GM21381 (cell line): ENCODE results near the gene POLH.

Experiments
- ATAC-seq: cut with Tn5 transposase; IDR thresholded peaks from one replicate; pipeline ENCODE4 v1.9.1; 2021; ENCODE audit warnings: mild to moderate bottlenecking, moderate library complexity; ENCODE audit not compliant: unreplicated experiment

Gene POLH

GRCh38 chr6:43604174-43604573 is 28.2 kb downstream of the POLH start:
- ATAC-seq, result no peak

- ATAC-seq, result no peak
Measured at GRCh38 chr6:43606019-43606418, 30.0 kb downstream of the POLH start.

GRCh38 chr6:43608310-43608763 is 32.4 kb downstream of the POLH start:
- ATAC-seq, result no peak

- no peak for ATAC-seq
Measured at GRCh38 chr6:43608807-43609206, 32.8 kb downstream of the POLH start.

GRCh38 chr6:43609402-43609801 is 33.4 kb downstream of the POLH start:
- no peak for ATAC-seq

GRCh38 chr6:43610431-43610830 is 34.4 kb downstream of the POLH start:
- no peak for ATAC-seq

- ATAC-seq, result no peak
Measured at GRCh38 chr6:43613721-43614395, 37.9 kb downstream of the POLH start.

GRCh38 chr6:43614396-43614730 is 38.4 kb downstream of the POLH start:
- ATAC-seq, result no peak

GRCh38 chr6:43616725-43617472 is 40.9 kb downstream of the POLH start:
- ATAC-seq, result no peak

- ATAC-seq, result no peak
Measured at GRCh38 chr6:43621078-43621835, 45.3 kb downstream of the POLH start.

GRCh38 chr6:43621836-43622180 is 45.8 kb downstream of the POLH start:
- ATAC-seq, result no peak

GRCh38 chr6:43622541-43622940 is 46.6 kb downstream of the POLH start:
- ATAC-seq, result no peak

GRCh38 chr6:43623880-43624785 is 48.1 kb downstream of the POLH start:
- ATAC-seq, result no peak

GRCh38 chr6:43624786-43625288 is 48.9 kb downstream of the POLH start:
- ATAC-seq, result no peak

GRCh38 chr6:43625393-43625992 is 49.5 kb downstream of the POLH start:
- ATAC-seq, result no peak

GRCh38 chr6:43627008-43627825 is 51.2 kb downstream of the POLH start:
- no peak for ATAC-seq

- no peak for ATAC-seq
Measured at GRCh38 chr6:43628393-43629103, 52.6 kb downstream of the POLH start.

- peak; percentile 78 for ATAC-seq
Measured at GRCh38 chr6:43629104-43629504, 53.1 kb downstream of the POLH start, which contains the start of gene GTPBP2. GTPBP2 (minus strand) TSS chr6:43629264; CDS start chr6:43629162, 102 bp downstream.
